Urinary bladder (tissue), 4 donors: ENCODE results near the gene SLC25A48. TPM values are rescaled to one million over a fixed set of nuclear protein-coding genes. Genes with fewer than 3 reads are reported as not detected.

ENCODE experiments used
- DNase-seq: peaks from one replicate; pipeline ENCODE4 v3.0.0-alpha.2; 2015; ENCODE audit errors: extremely low spot score
- H3K27ac ChIP-seq: one replicate; pipeline ENCODE4 v1.5.1; 2013; ENCODE audit warnings: low read depth, mild to moderate bottlenecking, moderate library complexity
- H3K36me3 ChIP-seq: one replicate; pipeline ENCODE4 v1.6.1; 2013; ENCODE audit warnings: mild to moderate bottlenecking, moderate library complexity; ENCODE audit not compliant: insufficient read depth
- H3K4me1 ChIP-seq: one replicate; pipeline ENCODE4 v1.6.1; 2013; ENCODE audit warnings: mild to moderate bottlenecking, moderate library complexity; ENCODE audit not compliant: insufficient read depth
- H3K4me3 ChIP-seq: one replicate; pipeline ENCODE4 v1.5.1; 2013; ENCODE audit warnings: low read depth, low read length
- WGBS: extraction: QIAGEN DNeasy Blood & Tissue Kit; methylation state at CpG from one replicate; pipeline ENCODE4 v1.1.7; 2013; 5-methylcytosine and 5-hydroxymethylcytosine counted together
- polyA plus RNA-seq: library from polyadenylated mRNA; stranded (reverse); fragments of 200-250 nt; gene quantifications from one replicate; pipeline ENCODE4 v1.2.3, GENCODE V29; 2013
- total RNA-seq: library from RNA; depleted of rRNA; stranded (reverse); fragments of >200 nt; gene quantifications from one replicate; pipeline ENCODE4 v1.2.3, GENCODE V29; 2014
- donor health status: healthy with polysubstance abuse.
- donor health status: healthy.

Gene SLC25A48
- total and polyA plus RNA-seq, 2 donors = 0.04 to 0.37 TPM

DNA sequence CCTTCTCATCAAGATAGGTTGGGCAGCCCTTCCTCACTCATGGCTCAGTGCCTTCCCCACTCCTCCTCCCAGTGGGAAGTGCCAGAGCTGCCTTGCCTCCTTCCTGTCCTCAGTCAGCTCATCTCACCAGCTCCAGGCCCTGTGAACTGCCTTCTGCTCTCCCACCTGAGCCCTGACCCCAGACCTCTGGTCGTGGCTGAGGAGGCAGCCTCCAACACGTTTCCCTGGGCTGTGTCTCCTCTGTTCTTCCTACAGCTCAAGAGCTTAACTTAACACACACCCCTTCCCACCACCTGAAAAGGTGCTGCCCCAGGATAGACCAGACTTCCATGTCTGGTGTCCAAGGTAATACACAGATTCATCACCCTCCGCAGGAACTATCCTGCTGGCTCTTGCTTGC is 40.0 kb downstream of the SLC25A48 start:
- 76% methylated on average over 3 of the region's 3 CpGs for WGBS
- Histone ChIP-seq H3K4me1 (no peaks in the 10 kb centered on the region), H3K27ac (no peak overlapping the region), H3K36me3 (no peaks in the 10 kb centered on the region), H3K4me3 (no peak overlapping the region)
- no peak for DNase-seq

DNA sequence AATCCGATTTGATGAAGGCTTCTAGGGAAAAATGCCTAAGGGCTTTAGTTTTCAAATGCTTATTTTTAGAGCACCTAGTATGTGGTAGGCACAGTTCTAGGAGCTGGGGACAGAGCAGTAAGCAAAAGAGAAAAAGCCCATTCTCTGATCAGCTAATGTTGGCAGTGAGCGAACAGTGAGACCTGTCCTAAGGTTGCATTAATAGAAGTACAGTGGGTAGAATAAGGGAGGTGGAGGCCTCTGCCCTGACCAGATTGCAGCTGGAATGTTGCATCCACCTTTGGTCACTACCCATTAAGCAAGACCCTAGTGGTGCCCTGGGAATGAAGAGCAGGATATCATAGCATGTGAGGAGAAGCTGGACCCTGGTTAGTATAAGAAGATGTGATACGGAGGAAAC is 41.1 kb downstream of the SLC25A48 start:
- Histone ChIP-seq H3K4me3 (no peak overlapping the region), H3K36me3 (no peaks in the 10 kb centered on the region), H3K27ac (no peak overlapping the region), H3K4me1 (no peaks in the 10 kb centered on the region)
- 92% methylated on average over 3 of the region's 3 CpGs for WGBS
- DNase-seq = no peak

DNA sequence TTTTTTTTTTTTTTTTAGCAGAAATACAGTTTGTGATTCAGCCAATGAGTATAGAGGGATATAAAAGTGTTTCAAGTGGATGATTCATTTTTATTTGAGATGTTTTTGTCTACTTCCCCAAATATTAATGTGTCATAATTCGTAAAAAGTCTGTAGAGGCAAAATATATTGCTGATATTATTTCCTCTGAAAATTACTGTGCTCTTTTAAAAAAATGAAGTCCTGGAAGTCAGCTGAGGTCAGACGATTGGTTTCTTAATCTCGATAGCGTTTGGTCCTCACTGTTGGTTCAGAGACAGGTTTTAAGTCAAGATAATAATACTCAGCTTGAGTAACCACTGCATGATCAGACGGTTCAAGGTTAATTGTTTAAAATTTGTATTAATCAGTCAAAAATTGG is 41.7 kb downstream of the SLC25A48 start:
- 75% methylated on average over 5 of the region's 5 CpGs for WGBS
- no peak overlapping the region for H3K27ac ChIP-seq
- DNase-seq = no peak
- H3K4me1 ChIP-seq = no peaks in the 10 kb centered on the region
- H3K4me3 ChIP-seq = no peak overlapping the region
- H3K36me3 ChIP-seq = no peaks in the 10 kb centered on the region

DNA sequence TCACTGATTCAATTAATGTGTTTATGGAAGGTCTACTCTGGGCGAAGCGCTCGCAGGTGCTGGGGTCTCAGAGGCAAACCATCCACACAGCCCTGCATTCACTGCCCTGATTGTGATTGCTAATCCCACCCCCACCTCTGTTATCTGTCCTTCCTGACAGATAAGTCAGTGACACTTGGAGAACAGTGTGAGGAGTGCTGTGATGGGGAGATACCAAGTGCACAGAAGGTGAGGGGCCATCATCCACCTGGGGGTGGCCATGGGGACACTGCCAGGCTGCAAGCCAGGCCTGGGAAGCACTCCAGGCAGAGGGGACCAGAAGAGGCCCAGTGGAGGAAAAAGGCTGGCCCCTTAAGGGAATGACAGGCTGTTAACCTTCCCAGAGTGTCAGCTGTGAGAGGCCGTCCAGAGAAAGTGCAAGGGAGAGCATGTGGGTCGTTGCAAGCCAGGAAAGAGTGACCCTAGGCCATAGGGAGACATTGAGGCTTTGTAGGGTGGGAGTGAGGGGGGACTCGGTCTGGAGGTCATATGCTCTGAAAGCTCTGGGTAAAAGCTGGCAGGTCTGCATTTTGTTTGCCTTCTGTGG is 43.2 kb downstream of the SLC25A48 start:
- Histone ChIP-seq H3K4me3 (no peak overlapping the region), H3K27ac (no peak overlapping the region), H3K36me3 (no peaks in the 10 kb centered on the region), H3K4me1 (no peaks in the 10 kb centered on the region)
- WGBS = 76% methylated on average over 6 of the region's 6 CpGs
- no peak for DNase-seq

DNA sequence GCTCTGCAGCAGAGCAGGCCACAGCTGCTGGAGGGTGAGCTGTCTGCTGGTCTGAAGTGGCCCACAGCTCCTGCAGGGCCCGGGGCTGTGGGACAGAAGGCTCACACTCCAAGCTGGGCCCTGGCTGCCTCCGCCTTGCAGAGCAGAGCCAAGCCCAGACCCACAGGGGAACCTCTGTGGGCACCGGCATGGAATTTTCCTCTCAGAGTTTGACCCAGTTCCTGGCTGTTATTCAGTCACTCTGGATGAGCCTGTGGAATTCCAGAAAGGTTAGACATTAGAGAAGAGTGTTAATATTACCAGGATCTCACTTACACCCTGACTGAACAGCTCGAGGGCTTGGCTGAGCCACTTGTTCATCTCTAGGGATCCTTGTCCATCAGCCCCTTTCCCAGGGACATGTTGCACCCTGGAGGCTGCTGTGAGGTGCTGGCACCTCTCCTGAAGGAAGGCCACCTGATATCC is 43.7 kb downstream of the SLC25A48 start:
- 69% methylated on average over 4 of the region's 4 CpGs for WGBS
- H3K4me1 ChIP-seq = no peaks in the 10 kb centered on the region
- DNase-seq = no peak
- H3K27ac ChIP-seq = no peak overlapping the region
- no peaks in the 10 kb centered on the region for H3K36me3 ChIP-seq
- no peak overlapping the region for H3K4me3 ChIP-seq

DNA sequence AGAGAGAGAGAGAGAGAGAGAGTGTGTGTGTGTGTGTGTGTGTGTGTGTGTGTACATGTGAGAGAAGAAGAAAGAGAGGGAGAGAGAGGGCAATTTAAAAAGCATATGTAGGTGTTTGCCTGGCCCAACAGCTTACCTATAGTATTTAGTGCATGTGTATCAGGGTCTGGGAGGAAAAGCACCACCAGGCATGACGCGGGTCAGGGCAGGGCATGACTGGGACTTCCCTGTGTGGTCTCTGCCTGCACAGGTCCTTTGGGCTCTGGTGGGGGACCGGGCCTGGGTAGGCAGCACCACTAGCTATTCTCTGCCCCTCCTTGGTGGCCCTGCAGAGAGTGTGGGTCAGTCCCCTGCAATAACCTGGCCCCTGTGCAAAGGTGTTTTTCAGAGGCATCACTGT is 45.1 kb downstream of the SLC25A48 start:
- Histone ChIP-seq H3K4me3 (no peak overlapping the region), H3K27ac (no peak overlapping the region), H3K36me3 (no peaks in the 10 kb centered on the region), H3K4me1 (no peaks in the 10 kb centered on the region)
- DNase-seq = no peak
- 94% methylated on average over 3 of the region's 3 CpGs for WGBS

DNA sequence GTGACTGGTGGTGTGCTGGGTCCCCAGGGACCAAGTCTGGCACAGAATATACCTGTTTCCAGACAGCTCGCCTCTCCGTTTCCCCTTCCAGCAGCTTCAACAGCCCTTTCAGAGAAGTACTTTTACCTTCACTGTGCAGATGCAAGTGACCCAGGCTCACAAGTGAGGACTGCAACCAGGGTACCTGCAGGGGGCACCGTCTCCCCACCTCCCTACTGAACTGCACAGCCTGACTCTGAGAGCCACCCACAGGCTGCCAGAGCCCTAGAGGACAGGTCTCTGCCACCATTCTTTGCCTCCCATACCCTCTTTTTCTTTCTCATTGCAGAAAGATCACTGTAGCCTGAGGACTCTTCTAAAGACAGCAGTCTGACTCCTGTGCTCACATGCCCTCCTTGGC is 45.8 kb downstream of the SLC25A48 start:
- WGBS = 77% methylated on average over 3 of the region's 3 CpGs
- Histone ChIP-seq H3K4me1 (no peaks in the 10 kb centered on the region), H3K4me3 (no peak overlapping the region), H3K27ac (no peak overlapping the region), H3K36me3 (no peaks in the 10 kb centered on the region)
- DNase-seq = no peak

DNA sequence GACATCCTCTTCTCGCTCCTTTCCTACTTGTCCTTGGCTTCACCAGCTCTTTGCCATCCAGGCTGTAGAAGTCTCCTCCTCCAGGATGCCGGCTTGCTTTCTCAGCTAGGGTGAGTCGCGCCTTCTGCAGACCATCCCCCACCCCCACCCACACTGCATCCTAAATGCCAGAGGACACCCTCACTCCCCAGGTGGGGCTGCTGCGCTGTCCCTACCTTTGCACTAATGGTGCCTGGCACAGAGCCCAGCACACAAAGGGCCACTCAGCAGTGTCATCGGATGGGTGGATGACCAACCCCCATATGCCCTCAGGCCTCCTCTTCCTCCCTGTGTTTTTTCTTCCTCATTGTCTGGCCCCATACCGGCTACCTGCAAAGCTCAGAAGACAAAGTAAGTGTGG is 46.3 kb downstream of the SLC25A48 start:
- no peak for DNase-seq
- H3K27ac ChIP-seq = no peak overlapping the region
- H3K4me1 ChIP-seq = no peaks in the 10 kb centered on the region
- H3K36me3 ChIP-seq = no peaks in the 10 kb centered on the region
- H3K4me3 ChIP-seq = no peak overlapping the region
- 75% methylated on average over 7 of the region's 7 CpGs for WGBS

DNA sequence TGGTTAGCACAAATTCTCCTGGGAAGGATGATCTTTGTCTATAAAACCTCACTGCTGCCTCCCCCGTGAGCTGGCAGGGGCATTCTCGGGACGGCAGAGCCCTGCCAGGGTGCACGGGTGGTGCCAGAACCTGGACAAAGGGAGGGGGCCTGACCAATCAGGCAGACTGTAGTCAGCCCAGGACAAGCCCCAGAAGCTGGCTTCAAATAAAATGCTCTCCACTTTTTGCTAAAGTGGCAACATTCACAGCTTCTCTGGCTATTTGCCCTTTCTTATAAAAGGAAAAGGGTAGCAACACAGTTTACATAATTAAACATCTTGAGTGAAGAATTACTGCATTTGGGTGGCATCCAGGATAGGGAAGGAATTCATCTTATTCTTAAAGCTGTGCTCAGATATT is 46.8 kb downstream of the SLC25A48 start:
- DNase-seq = no peak
- H3K4me1 ChIP-seq = no peaks in the 10 kb centered on the region
- WGBS = 39% methylated on average over 4 of the region's 4 CpGs
- H3K27ac ChIP-seq = no peak overlapping the region
- no peaks in the 10 kb centered on the region for H3K36me3 ChIP-seq
- no peak overlapping the region for H3K4me3 ChIP-seq

DNA sequence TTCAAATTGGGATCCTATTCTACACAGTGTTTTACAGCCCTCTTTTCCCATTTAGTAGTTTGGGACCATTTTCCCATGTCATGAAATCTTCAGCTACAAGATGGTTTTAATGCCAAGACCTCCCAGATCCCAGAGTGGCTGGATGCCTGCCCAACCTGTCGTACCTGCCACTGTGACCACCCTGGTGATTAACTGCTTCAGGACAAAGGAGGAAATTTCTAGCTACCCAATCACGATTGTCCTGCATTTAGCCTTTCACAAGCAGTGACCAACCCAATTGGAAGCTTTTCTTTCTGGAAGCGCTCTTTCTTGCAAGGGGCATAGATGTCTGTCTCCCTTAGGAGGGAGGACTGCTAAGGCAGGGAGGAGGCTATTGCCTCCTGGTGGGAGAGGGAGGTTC is 47.4 kb downstream of the SLC25A48 start:
- H3K4me1 ChIP-seq = no peaks in the 10 kb centered on the region
- H3K36me3 ChIP-seq = no peaks in the 10 kb centered on the region
- no peak overlapping the region for H3K27ac ChIP-seq
- DNase-seq = no peak
- no peak overlapping the region for H3K4me3 ChIP-seq
- WGBS = 49% methylated on average over 3 of the region's 3 CpGs

DNA sequence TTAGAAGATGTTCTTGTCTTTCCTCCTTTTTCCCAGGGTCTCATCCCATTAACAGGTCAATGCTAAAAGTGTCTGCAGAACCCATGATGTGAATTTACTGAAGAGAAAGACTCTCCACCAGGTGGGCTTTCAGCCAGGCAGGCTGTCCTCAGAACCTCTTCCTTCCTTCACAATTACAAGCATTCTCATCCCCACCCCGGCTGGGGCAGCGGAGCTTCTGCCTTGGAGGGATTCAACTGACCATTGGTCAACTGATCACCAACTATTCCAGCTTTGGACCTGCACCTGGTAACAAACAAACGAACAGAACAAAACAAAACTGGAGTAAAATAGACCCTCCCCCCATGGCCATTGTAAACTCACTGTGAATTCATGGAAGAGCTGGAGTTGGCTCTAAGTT is 48.6 kb downstream of the SLC25A48 start:
- no peak overlapping the region for H3K27ac ChIP-seq
- no peaks in the 10 kb centered on the region for H3K4me1 ChIP-seq
- no peak for DNase-seq
- no peaks in the 10 kb centered on the region for H3K36me3 ChIP-seq
- WGBS = 85% methylated on average over 3 of the region's 3 CpGs
- no peak overlapping the region for H3K4me3 ChIP-seq

DNA sequence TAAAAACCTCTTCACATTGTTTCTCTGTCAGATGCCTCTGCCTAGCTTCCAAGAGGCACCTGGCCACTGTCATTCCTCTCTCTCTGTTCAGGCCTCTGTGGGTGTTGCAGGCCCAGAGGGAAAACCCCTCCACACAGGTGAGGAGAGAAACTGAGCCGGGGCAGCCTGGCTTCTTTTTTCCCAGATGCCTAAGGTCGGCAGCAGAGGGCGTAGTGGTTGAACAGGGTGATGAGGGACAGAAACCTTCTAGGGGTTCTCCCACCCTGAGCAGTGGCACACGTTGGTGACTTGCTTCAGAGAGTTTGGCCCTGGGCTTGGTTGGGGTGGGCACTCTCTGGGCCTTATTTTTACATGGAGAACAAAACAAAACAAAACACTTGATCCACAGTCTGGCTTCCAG is 49.0 kb downstream of the SLC25A48 start:
- Histone ChIP-seq H3K27ac (no peak overlapping the region), H3K4me3 (no peak overlapping the region), H3K36me3 (no peaks in the 10 kb centered on the region), H3K4me1 (no peaks in the 10 kb centered on the region)
- 70% methylated on average over 4 of the region's 4 CpGs for WGBS
- DNase-seq = no peak

DNA sequence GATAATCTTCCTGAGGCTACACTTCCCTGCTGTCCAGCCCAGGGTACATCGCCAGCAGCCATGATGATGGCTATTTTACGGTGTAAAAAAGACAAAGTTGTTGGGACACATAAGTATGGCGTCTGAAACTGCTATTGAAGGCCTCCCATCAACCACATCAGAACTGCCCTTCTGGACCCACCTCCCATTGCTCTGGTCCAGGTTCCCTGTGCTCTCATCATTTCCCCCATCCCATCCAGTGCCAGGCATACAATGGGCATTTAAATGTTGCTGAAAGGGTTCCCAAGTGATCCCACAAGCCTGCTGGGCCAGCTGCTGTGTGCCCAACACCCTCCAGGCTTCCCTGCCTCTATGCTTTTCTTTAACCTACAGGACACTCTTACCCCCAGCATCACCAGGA is 50.6 kb downstream of the SLC25A48 start:
- WGBS = 92% methylated on average over 3 of the region's 3 CpGs
- H3K27ac ChIP-seq = no peak overlapping the region
- H3K4me3 ChIP-seq = no peak overlapping the region
- no peak for DNase-seq
- no peaks in the 10 kb centered on the region for H3K4me1 ChIP-seq
- no peaks in the 10 kb centered on the region for H3K36me3 ChIP-seq

DNA sequence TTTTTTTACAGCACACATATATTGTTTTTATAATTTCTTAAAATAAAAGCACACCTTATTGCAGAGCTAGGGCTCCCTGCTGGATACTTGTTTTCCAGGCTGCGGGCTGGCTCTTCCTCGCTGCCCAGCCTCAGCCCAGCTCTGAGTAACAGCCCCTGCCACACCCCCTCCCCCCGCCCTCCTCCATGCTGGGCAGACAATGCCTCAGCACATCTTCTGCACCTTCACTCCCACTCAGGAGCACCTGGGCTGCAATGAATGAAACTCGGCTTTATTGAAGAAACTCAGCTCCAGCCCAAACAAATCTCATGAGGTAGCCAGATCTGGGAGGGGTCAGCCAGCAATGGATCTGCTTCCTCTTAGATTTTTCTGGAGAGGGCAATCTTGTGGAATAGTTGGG is 51.7 kb downstream of the SLC25A48 start:
- no peaks in the 10 kb centered on the region for H3K4me1 ChIP-seq

DNA sequence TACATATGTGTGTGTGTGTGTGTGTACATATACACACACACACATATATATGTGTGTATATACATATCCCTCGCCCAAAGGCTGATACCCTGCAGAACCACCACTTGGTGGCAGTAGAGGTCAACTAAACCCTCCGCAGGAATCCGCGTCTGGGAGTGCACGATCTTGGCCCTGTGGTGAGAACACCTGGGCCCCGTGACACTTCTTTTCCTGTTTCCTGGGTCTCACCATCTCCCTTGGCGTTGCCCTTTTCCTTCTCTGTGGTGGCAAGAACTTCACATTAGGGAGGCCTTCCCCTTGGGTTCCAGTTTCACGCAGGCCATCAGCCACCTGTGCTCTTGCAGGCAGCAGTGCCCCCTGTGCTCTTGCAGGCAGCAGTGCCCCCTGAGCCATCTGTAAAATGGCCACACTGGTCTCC is 53.0 kb downstream of the SLC25A48 start:
- Histone ChIP-seq H3K4me3 (no peak overlapping the region), H3K27ac (no peak overlapping the region), H3K36me3 (no peaks in the 10 kb centered on the region), H3K4me1 (no peaks in the 10 kb centered on the region)
- WGBS = 14% methylated on average over 8 of the region's 8 CpGs
- DNase-seq = no peak

More for the DNA sequence above, 51.7 kb downstream of the SLC25A48 start:
- DNase-seq = no peak
- no peak overlapping the region for H3K4me3 ChIP-seq
- 49% methylated on average over 4 of the region's 4 CpGs for WGBS
- H3K27ac ChIP-seq = no peak overlapping the region
- no peaks in the 10 kb centered on the region for H3K36me3 ChIP-seq
